ENCODE results near the gene CCNL2. TPM values are rescaled to one million over a fixed set of nuclear protein-coding genes. Genes with fewer than 3 reads are reported as not detected.
A peak's percentile ranks its signal among the peaks of the same experiment; 100 is the strongest.

The CCNL2 gene
- total RNA-seq, 1 experiment from 2014 or later, result 173 TPM

GRCh38 chr1:1430114-1430982, 31.2 kb upstream of the CCNL2 start:
- Histone ChIP-seq H3K23me2 (ENCODE audit: insufficient read length, low read depth, low read length, poor library complexity, severe bottlenecking) (peaks cover 5% of the 10 kb centered on the region), H3K9ac (ENCODE audit: extremely low read depth, insufficient read length, low read length) (peak overlapping the region; percentile 5), H3K27ac (ENCODE audit: insufficient read length, low read depth, low read length) (no peak overlapping the region), H3K23ac (ENCODE audit: insufficient read length, low read depth, low read length) (no peak overlapping the region), H4K20me1 (ENCODE audit: control insufficient read depth, insufficient read depth, insufficient read length) (no peaks in the 10 kb centered on the region), H4K5ac (ENCODE audit: insufficient read length, low read depth, low read length) (no peak overlapping the region), H3K79me1 (ENCODE audit: insufficient read depth, low read depth, low read length, poor library complexity, severe bottlenecking) (no peaks in the 10 kb centered on the region), H4K8ac (replicated peaks; ENCODE audit: insufficient read length, low read depth, low read length) (no peak overlapping the region), H3K56ac (ENCODE audit: insufficient read length, low read depth, low read length) (no peak overlapping the region), H3K79me2 (ENCODE audit: insufficient read depth, low read length) (no peaks in the 10 kb centered on the region), H3K27me3 (ENCODE audit: insufficient read depth, low read length) (no peaks in the 10 kb centered on the region), H2BK20ac (ENCODE audit: low read depth, low read length, poor library complexity, severe bottlenecking) (no peak overlapping the region), H4K91ac (ENCODE audit: insufficient read length, low read depth, low read length) (no peak overlapping the region), H2AFZ (ENCODE audit: low read length) (no peak overlapping the region), H3K4me1 (ENCODE audit: insufficient read depth, low read length) (peaks cover 2% of the 10 kb centered on the region; the same call in 1 of the 2 replicates), H3T11ph (ENCODE audit: low read length) (no peak overlapping the region), H2BK5ac (ENCODE audit: insufficient read length, low read length) (no peak overlapping the region), H3K4ac (ENCODE audit: low read depth, low read length) (no peak overlapping the region), H2BK120ac (ENCODE audit: low read depth, low read length, poor library complexity, severe bottlenecking) (no peak overlapping the region), H3K4me2 (ENCODE audit: insufficient read depth, insufficient read length, low read length) (no peak overlapping the region), H2BK15ac (ENCODE audit: low read depth, low read length) (no peak overlapping the region), H3K14ac (ENCODE audit: insufficient read depth, low read length) (peak overlapping the region; percentile 59), H3K9me3 (ENCODE audit: control insufficient read depth, low read depth, low read length) (no peaks in the 10 kb centered on the region), H2AK5ac (ENCODE audit: insufficient read length, low read length) (no peak overlapping the region), H2BK12ac (ENCODE audit: insufficient read length, low read depth, low read length) (no peak overlapping the region), H3K18ac (ENCODE audit: insufficient read length, low read depth, low read length) (peak overlapping the region; percentile 43)
- Mint-ChIP-seq H3K9me3 (peaks cover 3 to 4% of the 10 kb centered on the region in 2 experiments; a peak in 4 of 5 replicates), H3K27me3 (ENCODE audit: low read depth) (no peaks in the 10 kb centered on the region), H3K27ac (no peak overlapping the region; a peak in 1 of 7 replicates), H3K4me1 (peaks cover 35 to 52% of the 10 kb centered on the region in 2 experiments), H3K4me3 (peak overlapping the region in 1 of 2 experiments; percentile 61; a peak in 2 of 5 replicates), H3K36me3 (ENCODE audit: insufficient read depth in 1 of 3, low read depth in 3 of 3) (peaks cover 3 to 5% (median 4%) of the 10 kb centered on the region in 3 experiments; a peak in 5 of 7 replicates)
- no CpG with 5 or more reads among the region's 35 CpGs for WGBS (ENCODE audit: extremely low coverage, insufficient read length, low lambda C conversion rate)
- DNase-seq, result peak; percentile 73
- TF ChIP-seq, protein P1, sequence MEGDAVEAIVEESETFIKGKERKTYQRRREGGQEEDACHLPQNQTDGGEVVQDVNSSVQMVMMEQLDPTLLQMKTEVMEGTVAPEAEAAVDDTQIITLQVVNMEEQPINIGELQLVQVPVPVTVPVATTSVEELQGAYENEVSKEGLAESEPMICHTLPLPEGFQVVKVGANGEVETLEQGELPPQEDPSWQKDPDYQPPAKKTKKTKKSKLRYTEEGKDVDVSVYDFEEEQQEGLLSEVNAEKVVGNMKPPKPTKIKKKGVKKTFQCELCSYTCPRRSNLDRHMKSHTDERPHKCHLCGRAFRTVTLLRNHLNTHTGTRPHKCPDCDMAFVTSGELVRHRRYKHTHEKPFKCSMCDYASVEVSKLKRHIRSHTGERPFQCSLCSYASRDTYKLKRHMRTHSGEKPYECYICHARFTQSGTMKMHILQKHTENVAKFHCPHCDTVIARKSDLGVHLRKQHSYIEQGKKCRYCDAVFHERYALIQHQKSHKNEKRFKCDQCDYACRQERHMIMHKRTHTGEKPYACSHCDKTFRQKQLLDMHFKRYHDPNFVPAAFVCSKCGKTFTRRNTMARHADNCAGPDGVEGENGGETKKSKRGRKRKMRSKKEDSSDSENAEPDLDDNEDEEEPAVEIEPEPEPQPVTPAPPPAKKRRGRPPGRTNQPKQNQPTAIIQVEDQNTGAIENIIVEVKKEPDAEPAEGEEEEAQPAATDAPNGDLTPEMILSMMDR (conservative IDR thresholded peaks at IDR 0.05), result peak; percentile 45; the same call in 2 of the 3 replicates
